Trophoblast cell (in vitro differentiated cells and primary cell): Measurements from ENCODE around the gene KSR1.

ENCODE experiments used
- DNase-seq, 2 donors: peaks; one replicate each; pipeline ENCODE4 v3.0.0-alpha.2; 2016
- H2AFZ ChIP-seq: 2 replicates; pipeline ENCODE4 v1.6.1; 2013; ENCODE audit warnings: low read length, moderate library complexity, mild to moderate bottlenecking; ENCODE audit not compliant: insufficient read depth, poor library complexity
- H2AK5ac ChIP-seq: 2 replicates; pipeline ENCODE4 v1.6.1; 2013; ENCODE audit warnings: mild to moderate bottlenecking, low read length
- H2BK120ac ChIP-seq: 2 replicates; pipeline ENCODE4 v1.6.1; 2013; ENCODE audit warnings: low read length, mild to moderate bottlenecking, moderate library complexity; ENCODE audit not compliant: insufficient read depth, poor library complexity
- H2BK12ac ChIP-seq: 2 replicates; pipeline ENCODE4 v1.6.1; 2013; ENCODE audit warnings: mild to moderate bottlenecking, low read length, moderate library complexity
- H2BK5ac ChIP-seq: 2 replicates; pipeline ENCODE4 v1.6.1; 2013; ENCODE audit warnings: low read length, low read depth, moderate library complexity, mild to moderate bottlenecking; ENCODE audit not compliant: poor library complexity
- H3K14ac ChIP-seq: 2 replicates; pipeline ENCODE4 v1.6.1; 2013; ENCODE audit warnings: mild to moderate bottlenecking, low read length
- H3K18ac ChIP-seq: 2 replicates; pipeline ENCODE4 v1.6.1; 2013; ENCODE audit warnings: mild to moderate bottlenecking, low read length
- H3K23ac ChIP-seq: 2 replicates; pipeline ENCODE4 v1.6.1; 2013; ENCODE audit warnings: low read length
- H3K27ac ChIP-seq: 2 replicates; pipeline ENCODE4 v1.5.1; 2013; ENCODE audit warnings: low read depth, mild to moderate bottlenecking, inconsistent platforms, low read length, moderate library complexity
- H3K27me3 ChIP-seq: 2 replicates; pipeline ENCODE4 v1.6.1; 2013; ENCODE audit warnings: inconsistent platforms, mild to moderate bottlenecking, low read length, moderate library complexity; ENCODE audit not compliant: insufficient read depth
- H3K36me3 ChIP-seq, 2 experiments: 1 replicate in 1 of 2; 2 replicates in 1 of 2; pipeline ENCODE4 v1.6.1; 2013; ENCODE audit warnings: low read length in 2 of 2, mild to moderate bottlenecking in 2 of 2, moderate library complexity in 1 of 2; ENCODE audit not compliant: insufficient read depth in 2 of 2, control insufficient read depth in 1 of 2
- H3K4ac ChIP-seq: 2 replicates; pipeline ENCODE4 v1.6.1; 2013; ENCODE audit warnings: low read depth, mild to moderate bottlenecking, low read length, moderate library complexity
- H3K4me1 ChIP-seq, 2 experiments: 1 replicate in 1 of 2; 2 replicates in 1 of 2; pipeline ENCODE4 v1.6.1; 2013; ENCODE audit warnings: low read length in 2 of 2, mild to moderate bottlenecking in 2 of 2, moderate library complexity in 1 of 2; ENCODE audit not compliant: insufficient read depth in 2 of 2, control insufficient read depth in 1 of 2
- H3K4me2 ChIP-seq: 2 replicates; pipeline ENCODE4 v1.6.1; 2013; ENCODE audit warnings: inconsistent platforms, mild to moderate bottlenecking, low read length, moderate library complexity
- H3K4me3 ChIP-seq: 2 replicates; pipeline ENCODE4 v1.5.1; 2013; ENCODE audit warnings: mild to moderate bottlenecking, low read depth, low read length, inconsistent platforms
- H3K79me1 ChIP-seq: one replicate; pipeline ENCODE4 v1.6.1; 2013; ENCODE audit warnings: low read length
- H3K79me2 ChIP-seq: 2 replicates; pipeline ENCODE4 v1.6.1; 2013; ENCODE audit warnings: low read length, mild to moderate bottlenecking; ENCODE audit not compliant: control insufficient read depth, insufficient read depth, poor library complexity
- H3K9ac ChIP-seq: 2 replicates; pipeline ENCODE4 v1.6.1; 2013; ENCODE audit warnings: mild to moderate bottlenecking, low read length
- H3K9me3 ChIP-seq: 2 replicates; pipeline ENCODE4 v1.6.1; 2013; ENCODE audit warnings: low read depth, mild to moderate bottlenecking, control low read depth, inconsistent platforms, low read length; ENCODE audit not compliant: insufficient read depth
- H4K12ac ChIP-seq: 2 replicates; pipeline ENCODE4 v1.6.1; 2013; ENCODE audit warnings: low read depth, mild to moderate bottlenecking, low read length, moderate library complexity
- H4K8ac ChIP-seq: 2 replicates; pipeline ENCODE4 v1.6.1; 2013; ENCODE audit warnings: low read depth, mild to moderate bottlenecking, low read length, moderate library complexity
- H4K91ac ChIP-seq: one replicate; pipeline ENCODE4 v1.6.1; 2013; ENCODE audit warnings: low read depth, mild to moderate bottlenecking, low read length, moderate library complexity
- WGBS: extraction: QIAGEN DNeasy Blood & Tissue Kit; methylation state at CpG from one replicate; pipeline ENCODE4 v1.1.7; 2013; ENCODE audit warnings: missing lambda C conversion rate; ENCODE audit not compliant: insufficient read length, insufficient coverage; ENCODE audit errors: extremely low coverage; 5-methylcytosine and 5-hydroxymethylcytosine counted together

The KSR1 gene

GRCh38 chr17:27669136-27669535, 212.9 kb downstream of the KSR1 start:
- H3K4me2 ChIP-seq: no peak overlapping the region
- no peak overlapping the region for H2BK5ac ChIP-seq
- H4K91ac ChIP-seq: no peak overlapping the region
- H3K4ac ChIP-seq: no peak overlapping the region
- no peak overlapping the region for H2BK120ac ChIP-seq
- no peak overlapping the region for H3K4me3 ChIP-seq
- no peak overlapping the region for H4K8ac ChIP-seq
- H3K27me3 ChIP-seq: no peaks in the 10 kb centered on the region
- H3K18ac ChIP-seq: no peak overlapping the region
- H3K23ac ChIP-seq: no peak overlapping the region
- no peaks in the 10 kb centered on the region for H3K79me2 ChIP-seq
- no peak overlapping the region for H3K27ac ChIP-seq
- H2AFZ ChIP-seq: no peak overlapping the region
- no peak for DNase-seq
- H2AK5ac ChIP-seq: no peak overlapping the region
- no peaks in the 10 kb centered on the region for H3K79me1 ChIP-seq
- no peaks in the 10 kb centered on the region for H3K36me3 ChIP-seq
- H2BK12ac ChIP-seq: no peak overlapping the region
- WGBS: no CpG with 5 or more reads among the region's 7 CpGs
- peaks cover 3% of the 10 kb centered on the region for H3K9me3 ChIP-seq
- H3K9ac ChIP-seq: no peak overlapping the region
- H4K12ac ChIP-seq: no peak overlapping the region
- no peak overlapping the region for H3K14ac ChIP-seq
- H3K4me1 ChIP-seq: no peaks in the 10 kb centered on the region

- no CpG with 5 or more reads among the region's 5 CpGs for WGBS
- no peaks in the 10 kb centered on the region for H3K4me1 ChIP-seq
- H3K79me2 ChIP-seq: no peaks in the 10 kb centered on the region
- no peak overlapping the region for H3K9ac ChIP-seq
- H4K12ac ChIP-seq: no peak overlapping the region
- no peak for DNase-seq
- no peak overlapping the region for H3K4me3 ChIP-seq
- no peak overlapping the region for H3K27ac ChIP-seq
- H3K4me2 ChIP-seq: no peak overlapping the region
- no peak overlapping the region for H4K91ac ChIP-seq
- no peak overlapping the region for H3K14ac ChIP-seq
- no peak overlapping the region for H2BK5ac ChIP-seq
- H2BK12ac ChIP-seq: no peak overlapping the region
- H3K23ac ChIP-seq: no peak overlapping the region
- no peaks in the 10 kb centered on the region for H3K79me1 ChIP-seq
- H3K9me3 ChIP-seq: peaks cover 3% of the 10 kb centered on the region
- no peaks in the 10 kb centered on the region for H3K27me3 ChIP-seq
- H3K36me3 ChIP-seq: no peaks in the 10 kb centered on the region
- H4K8ac ChIP-seq: no peak overlapping the region
- H2AFZ ChIP-seq: no peak overlapping the region
- H3K18ac ChIP-seq: no peak overlapping the region
- H2AK5ac ChIP-seq: no peak overlapping the region
- no peak overlapping the region for H3K4ac ChIP-seq
- H2BK120ac ChIP-seq: no peak overlapping the region
These were observed 213.6 kb downstream of the KSR1 start for GRCh38 chr17:27669850-27670249.

- no peaks in the 10 kb centered on the region for H3K79me2 ChIP-seq
- H3K18ac ChIP-seq: no peak overlapping the region
- H4K8ac ChIP-seq: no peak overlapping the region
- H3K4me1 ChIP-seq: no peaks in the 10 kb centered on the region
- no peak overlapping the region for H2BK5ac ChIP-seq
- H2BK12ac ChIP-seq: no peak overlapping the region
- no peak overlapping the region for H3K4ac ChIP-seq
- H3K9me3 ChIP-seq: peaks cover 3% of the 10 kb centered on the region
- no peak overlapping the region for H2AFZ ChIP-seq
- H3K27ac ChIP-seq: no peak overlapping the region
- no peak overlapping the region for H3K14ac ChIP-seq
- no peak overlapping the region for H2AK5ac ChIP-seq
- DNase-seq: no peak
- no peak overlapping the region for H2BK120ac ChIP-seq
- H4K91ac ChIP-seq: no peak overlapping the region
- H3K27me3 ChIP-seq: no peaks in the 10 kb centered on the region
- H3K4me2 ChIP-seq: no peak overlapping the region
- no peaks in the 10 kb centered on the region for H3K36me3 ChIP-seq
- no peak overlapping the region for H3K9ac ChIP-seq
- no peaks in the 10 kb centered on the region for H3K79me1 ChIP-seq
- WGBS: no CpG with 5 or more reads among the region's 12 CpGs
- H3K23ac ChIP-seq: no peak overlapping the region
- no peak overlapping the region for H4K12ac ChIP-seq
- no peak overlapping the region for H3K4me3 ChIP-seq
These were observed 214.7 kb downstream of the KSR1 start for GRCh38 chr17:27670791-27671590.

- Histone ChIP-seq H3K23ac (no peak overlapping the region), H3K4me2 (no peak overlapping the region), H3K4me3 (no peak overlapping the region), H3K79me1 (no peaks in the 10 kb centered on the region), H3K79me2 (no peaks in the 10 kb centered on the region), H3K4me1 (no peaks in the 10 kb centered on the region), H2AK5ac (no peak overlapping the region), H3K27me3 (no peaks in the 10 kb centered on the region), H3K27ac (no peak overlapping the region), H4K91ac (no peak overlapping the region), H2AFZ (no peak overlapping the region), H2BK5ac (no peak overlapping the region), H2BK120ac (no peak overlapping the region), H3K9me3 (peaks cover 3% of the 10 kb centered on the region), H3K4ac (no peak overlapping the region), H2BK12ac (no peak overlapping the region), H4K8ac (no peak overlapping the region), H3K14ac (no peak overlapping the region), H4K12ac (no peak overlapping the region), H3K9ac (no peak overlapping the region), H3K36me3 (no peaks in the 10 kb centered on the region), H3K18ac (no peak overlapping the region)
- no CpG with 5 or more reads among the region's 2 CpGs for WGBS
- no peak for DNase-seq
These were observed 215.3 kb downstream of the KSR1 start for GRCh38 chr17:27671591-27671910.
